GM12878 (cell line): ENCODE results near the gene STARD5. TPM values are rescaled to one million over a fixed set of nuclear protein-coding genes. Genes with fewer than 3 reads are reported as not detected.

ENCODE experiments used
- ATAC-seq: fragments of 200-7000 bp; cut with Tn5 transposase; 3 replicates; pipeline ENCODE4 v1.9.1; 2020; ENCODE audit warnings: mild to moderate bottlenecking, moderate library complexity
- BruUV-seq: library from RNA; stranded (reverse); fragments of 400-500 nt; replicated peaks from 2 replicates; lab custom pipeline; 2021; lab: Mats Ljungman, UMichigan
- CTCF ChIA-PET: fragments of 300-600 bp; sonication (Branson Sonifier 250); formaldehyde crosslinking; extraction: SDS; loops from one replicate; lab custom pipeline; 2021; ENCODE audit warnings: inconsistent platforms; lab: Yijun Ruan, JAX
- POLR2A ChIA-PET: fragments of 350-600 bp; formaldehyde crosslinking; extraction: SDS; loops from one replicate; lab custom pipeline; 2021; ENCODE audit warnings: inconsistent platforms; lab: Charles Lee
- RAD21 ChIA-PET: fragments of 300-600 bp; sonication (Branson Sonifier 250); formaldehyde crosslinking; loops from one replicate; lab custom pipeline; 2023; ENCODE audit warnings: antibody characterized with exemption; ENCODE audit not compliant: unreplicated experiment; lab: Charles Lee
- SMC1A ChIA-PET: fragments of 300-600 bp; sonication (Branson Sonifier 250); formaldehyde crosslinking; loops from one replicate; lab custom pipeline; 2023; ENCODE audit not compliant: unreplicated experiment, uncharacterized antibody; lab: Charles Lee
- DNase-seq: peaks from one replicate; pipeline ENCODE4 v3.0.0-alpha.2; 2011; ENCODE audit warnings: low read depth, low spot score
- FAIRE-seq: peaks from 3 replicates; lab custom pipeline; 2011; peaks lifted over from hg19 to GRCh38; lab: Jason Lieb, UNC
- H2AFZ ChIP-seq: 2 replicates; pipeline ENCODE4 v1.6.0; 2011; ENCODE audit warnings: low read depth, low read length, control low read depth; ENCODE audit not compliant: control insufficient read depth
- H3K27ac ChIP-seq: 2 replicates; pipeline ENCODE4 v1.5.1; 2011; ENCODE audit warnings: control low read depth; ENCODE audit not compliant: control insufficient read depth, insufficient read depth
- H3K27me3 ChIP-seq, 2 experiments: replicated peaks in 1 of 2; 2 replicates each; pipeline versions ENCODE4 v1.6.0 to v1.6.1; 2011; ENCODE audit warnings: low read length in 1 of 2; ENCODE audit not compliant: control insufficient read depth in 2 of 2, insufficient read depth in 2 of 2
- H3K36me3 ChIP-seq, 2 experiments: 2 replicates each; pipeline ENCODE4 v1.5.1; 2011; ENCODE audit warnings: low read length in 1 of 2; ENCODE audit not compliant: control insufficient read depth in 2 of 2, insufficient read depth in 2 of 2
- H3K4me1 ChIP-seq: 2 replicates; pipeline ENCODE4 v1.6.1; 2011; ENCODE audit warnings: mild to moderate bottlenecking, low read length, moderate library complexity, mixed read lengths; ENCODE audit not compliant: control insufficient read depth, insufficient read depth
- H3K4me2 ChIP-seq: 2 replicates; pipeline ENCODE4 v1.6.0; 2011; ENCODE audit warnings: control low read depth; ENCODE audit not compliant: control insufficient read depth, insufficient read depth
- H3K4me3 ChIP-seq: fragments of 200-600 bp; sonication (generic); 2 replicates; pipeline ENCODE4 v1.5.1; 2016
- H3K79me2 ChIP-seq: 2 replicates; pipeline ENCODE4 v1.6.0; 2011; ENCODE audit warnings: low read length; ENCODE audit not compliant: control insufficient read depth, insufficient read depth
- H3K9ac ChIP-seq: 2 replicates; pipeline ENCODE4 v1.8.0; 2011; ENCODE audit warnings: low read length, control low read depth, mixed read lengths; ENCODE audit not compliant: control insufficient read depth, insufficient read depth
- H3K9me3 ChIP-seq: replicated peaks from 3 replicates; pipeline ENCODE4 v1.5.1; 2011; ENCODE audit warnings: mild to moderate bottlenecking, low read length; ENCODE audit not compliant: control insufficient read depth, insufficient read depth
- H4K20me1 ChIP-seq: 2 replicates; pipeline ENCODE4 v1.6.0; 2011; ENCODE audit not compliant: control insufficient read depth, insufficient read depth
- ESRRA ChIP-seq: IDR thresholded peaks from 2 replicates; pipeline ENCODE4 v1.6.1; 2012; ENCODE audit warnings: mild to moderate bottlenecking, low read length, improper control_type of control experiment
- GATAD2B ChIP-seq: fragments of 450-650 bp; conservative IDR thresholded peaks from 2 replicates; pipeline ENCODE4 v1.6.1; 2017; ENCODE audit warnings: low read depth, mild to moderate bottlenecking, moderate library complexity
- HCFC1 ChIP-seq: fragments of 150-350 bp; IDR thresholded peaks from 2 replicates; pipeline ENCODE4 v1.6.1; 2014; ENCODE audit warnings: low read length
- RAD51 ChIP-seq: fragments of 450-650 bp; IDR thresholded peaks from 2 replicates; pipeline ENCODE4 v1.6.1; 2016; ENCODE audit warnings: moderate library complexity, mild to moderate bottlenecking, inconsistent platforms
- RUNX3 ChIP-seq: IDR thresholded peaks from 2 replicates; pipeline ENCODE4 v1.6.1; 2012; ENCODE audit warnings: low read length, inconsistent platforms
- TCF7 ChIP-seq: IDR thresholded peaks from 2 replicates; pipeline ENCODE4 v1.6.1; 2014; ENCODE audit warnings: antibody characterized with exemption, borderline replicate concordance
- WGBS: methylation state at CpG from one replicate; pipeline ENCODE4 v1.1.6; 2016; ENCODE audit warnings: low lambda C conversion rate; ENCODE audit not compliant: insufficient replicate concordance, insufficient coverage; ENCODE audit errors: missing lambda C conversion rate; 5-methylcytosine and 5-hydroxymethylcytosine counted together
- in situ Hi-C: fragments of 300-500 bp; cut with MboI; formaldehyde crosslinking; loops from 9 replicates; pipeline ENCODE4 v1.14.3; 2018; ENCODE audit warnings: mixed read lengths
- intact Hi-C: fragments of 100-400 bp; cut with micrococcal nuclease; formaldehyde crosslinking; loops from one replicate; pipeline ENCODE4 v1.14.2; 2022; ENCODE audit not compliant: unreplicated experiment
- polyA plus RNA-seq, 11 experiments: library from polyadenylated mRNA; depleted of rRNA in 4 of 11; unstranded in 6 of 11; stranded (reverse) in 5 of 11; fragments of >200 nt; fragmentation: Nextera tagmentation in 4 of 11; fragmentation: Illumina TruSeq in 1 of 11; extraction: Ambion mirVana in 4 of 11; extraction: Trizol in 1 of 11; gene quantifications; 1 replicate in 1 of 11; 2 replicates in 10 of 11; pipeline versions ENCODE4 v1.2.1 to v1.2.3, GENCODE V29; 2011 to 2016; ENCODE audit warnings: inconsistent platforms in 2 of 11, missing spikeins in 2 of 11, low read depth in 1 of 11
- total RNA-seq, 4 experiments: library from RNA; depleted of rRNA in 3 of 4; stranded (reverse); fragments of >200 nt in 3 of 4; fragmentation: Illumina TruSeq in 1 of 4; extraction: Trizol in 1 of 4; gene quantifications; 2 replicates each; pipeline versions ENCODE4 v1.2.1 to v1.2.3, GENCODE V29; 2013 to 2021
- TF ChIP-seq, protein P1 (sequence below): IDR thresholded peaks from 2 replicates; pipeline ENCODE4 v1.6.1; 2011; ENCODE audit warnings: mild to moderate bottlenecking, low read depth, low read length, moderate library complexity; ENCODE audit not compliant: insufficient replicate concordance
- TF ChIP-seq, protein P2 (sequence below): fragments of 450-650 bp; formaldehyde crosslinking; IDR thresholded peaks from 2 replicates; pipeline ENCODE4 v1.4.0; 2020; ENCODE audit warnings: mild to moderate bottlenecking, moderate library complexity
- TF ChIP-seq, protein P3 (sequence below): IDR thresholded peaks from 2 replicates; pipeline ENCODE4 v1.6.1; 2012; ENCODE audit warnings: improper control_type of control experiment, low read depth, low read length; ENCODE audit not compliant: insufficient replicate concordance
- TF ChIP-seq, protein P4 (sequence below), 3 experiments: IDR thresholded peaks in 2 of 3; conservative IDR thresholded peaks in 1 of 3; 2 replicates each; pipeline ENCODE4 v1.5.1; 2011; ENCODE audit warnings: low read depth in 3 of 3, low read length in 3 of 3, mild to moderate bottlenecking in 3 of 3, control low read depth in 2 of 3, moderate library complexity in 2 of 3, inconsistent platforms in 1 of 3, mixed read lengths in 1 of 3; ENCODE audit not compliant: control insufficient read depth in 2 of 3, insufficient read depth in 1 of 3; ENCODE audit errors: extremely low read depth in 1 of 3

STARD5 gene
- total and polyA plus RNA-seq, 10 of the 15 experiments (the other 5 are each of a cell fraction or from before 2014, with no cell fraction given) = 2.3 to 9.4 (median 4.7) TPM

DNA sequence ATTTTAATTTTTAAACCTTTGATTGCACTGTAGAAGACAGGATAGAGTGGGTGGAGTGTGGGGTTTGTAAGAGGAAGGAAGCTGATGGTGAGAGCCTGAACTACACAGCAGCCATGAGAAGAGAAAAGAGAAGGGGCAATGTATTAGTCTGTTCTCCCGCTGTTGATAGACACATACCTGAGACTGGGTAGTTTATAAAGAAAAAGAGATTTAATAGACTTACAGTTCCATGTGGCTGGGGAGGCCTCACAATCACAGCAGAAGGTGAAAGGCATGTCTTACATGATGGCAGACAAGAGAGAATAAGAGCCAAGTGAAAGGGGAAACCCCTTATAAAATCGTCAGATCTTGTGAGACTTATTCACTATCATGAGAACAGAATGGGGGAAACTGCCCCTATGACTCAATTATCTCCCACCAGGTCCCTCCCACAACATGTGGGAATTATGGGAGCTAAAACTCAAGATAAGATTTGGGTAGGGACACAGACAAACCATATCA lies 37.3 kb downstream of the STARD5 start:
- ChIA-PET RAD21 (interaction anchor here (1.1 to 2.5 kb wide), 9 partner anchors 9 to 25 kb away, joined by 3 to 13 read pairs (median 4); no protein-coding TSS in a partner anchor), POLR2A (interaction anchor here (1.0 to 3.0 kb wide), 5 partner anchors 11 to 23 kb away, joined by 4 to 26 read pairs (median 4); no protein-coding TSS in a partner anchor), SMC1A (interaction anchor here (1.0 to 3.0 kb wide), 10 partner anchors 8 to 48 kb away, joined by 3 to 24 read pairs (median 4); no protein-coding TSS in a partner anchor), CTCF (interaction anchor here (0.9 to 2.5 kb wide), 11 partner anchors 8 to 287 kb away, joined by 3 to 14 read pairs (median 4); no protein-coding TSS in a partner anchor)
- WGBS = 12% methylated on average over 2 of the region's 2 CpGs
- H2AFZ ChIP-seq = peak overlapping the region; percentile 28; the same call in 1 of the 2 replicates
- BruUV-seq = no TSS peak
- H3K4me1 ChIP-seq = peaks cover 38% of the 10 kb centered on the region
- no peak overlapping the region for H3K9ac ChIP-seq
- no peak overlapping the region for H3K4me3 ChIP-seq
- H3K9me3 ChIP-seq = no peaks in the 10 kb centered on the region; the same call in 2 of the 3 replicates
- DNase-seq (no peak), ATAC-seq (peak; percentile 33), FAIRE-seq (no peak)
- H3K4me2 ChIP-seq = peak overlapping the region; percentile 33; the same call in 1 of the 2 replicates
- no peaks in the 10 kb centered on the region for H4K20me1 ChIP-seq
- H3K27me3 ChIP-seq = no peaks in the 10 kb centered on the region
- intact Hi-C loops (no loop called here), in situ Hi-C loops (loop anchor here (10.0 to 25.0 kb wide), 3 partner anchors 758 to 1926 kb away; partner anchors contain the start of genes HDGFL3 and MEX3B)
- no peaks in the 10 kb centered on the region for H3K36me3 ChIP-seq
- peak overlapping the region; percentile 29; the same call in 1 of the 2 replicates for H3K27ac ChIP-seq
- H3K79me2 ChIP-seq = no peaks in the 10 kb centered on the region
- TF ChIP-seq HCFC1 = no peak
- no peak for TF ChIP-seq ESRRA
- no peak for TF ChIP-seq TCF7
- TF ChIP-seq, protein P1, sequence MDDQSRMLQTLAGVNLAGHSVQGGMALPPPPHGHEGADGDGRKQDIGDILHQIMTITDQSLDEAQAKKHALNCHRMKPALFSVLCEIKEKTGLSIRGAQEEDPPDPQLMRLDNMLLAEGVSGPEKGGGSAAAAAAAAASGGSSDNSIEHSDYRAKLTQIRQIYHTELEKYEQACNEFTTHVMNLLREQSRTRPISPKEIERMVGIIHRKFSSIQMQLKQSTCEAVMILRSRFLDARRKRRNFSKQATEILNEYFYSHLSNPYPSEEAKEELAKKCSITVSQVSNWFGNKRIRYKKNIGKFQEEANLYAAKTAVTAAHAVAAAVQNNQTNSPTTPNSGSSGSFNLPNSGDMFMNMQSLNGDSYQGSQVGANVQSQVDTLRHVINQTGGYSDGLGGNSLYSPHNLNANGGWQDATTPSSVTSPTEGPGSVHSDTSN = no peak
- TF ChIP-seq RUNX3 = no peak; the same call in none of the 2 replicates
- TF ChIP-seq, protein P2, sequence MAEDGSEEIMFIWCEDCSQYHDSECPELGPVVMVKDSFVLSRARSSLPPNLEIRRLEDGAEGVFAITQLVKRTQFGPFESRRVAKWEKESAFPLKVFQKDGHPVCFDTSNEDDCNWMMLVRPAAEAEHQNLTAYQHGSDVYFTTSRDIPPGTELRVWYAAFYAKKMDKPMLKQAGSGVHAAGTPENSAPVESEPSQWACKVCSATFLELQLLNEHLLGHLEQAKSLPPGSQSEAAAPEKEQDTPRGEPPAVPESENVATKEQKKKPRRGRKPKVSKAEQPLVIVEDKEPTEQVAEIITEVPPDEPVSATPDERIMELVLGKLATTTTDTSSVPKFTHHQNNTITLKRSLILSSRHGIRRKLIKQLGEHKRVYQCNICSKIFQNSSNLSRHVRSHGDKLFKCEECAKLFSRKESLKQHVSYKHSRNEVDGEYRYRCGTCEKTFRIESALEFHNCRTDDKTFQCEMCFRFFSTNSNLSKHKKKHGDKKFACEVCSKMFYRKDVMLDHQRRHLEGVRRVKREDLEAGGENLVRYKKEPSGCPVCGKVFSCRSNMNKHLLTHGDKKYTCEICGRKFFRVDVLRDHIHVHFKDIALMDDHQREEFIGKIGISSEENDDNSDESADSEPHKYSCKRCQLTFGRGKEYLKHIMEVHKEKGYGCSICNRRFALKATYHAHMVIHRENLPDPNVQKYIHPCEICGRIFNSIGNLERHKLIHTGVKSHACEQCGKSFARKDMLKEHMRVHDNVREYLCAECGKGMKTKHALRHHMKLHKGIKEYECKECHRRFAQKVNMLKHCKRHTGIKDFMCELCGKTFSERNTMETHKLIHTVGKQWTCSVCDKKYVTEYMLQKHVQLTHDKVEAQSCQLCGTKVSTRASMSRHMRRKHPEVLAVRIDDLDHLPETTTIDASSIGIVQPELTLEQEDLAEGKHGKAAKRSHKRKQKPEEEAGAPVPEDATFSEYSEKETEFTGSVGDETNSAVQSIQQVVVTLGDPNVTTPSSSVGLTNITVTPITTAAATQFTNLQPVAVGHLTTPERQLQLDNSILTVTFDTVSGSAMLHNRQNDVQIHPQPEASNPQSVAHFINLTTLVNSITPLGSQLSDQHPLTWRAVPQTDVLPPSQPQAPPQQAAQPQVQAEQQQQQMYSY (CRISPR knock-in tag) = no peak
- no peak for TF ChIP-seq RAD51
- TF ChIP-seq GATAD2B = no peak
- TF ChIP-seq, protein P3, sequence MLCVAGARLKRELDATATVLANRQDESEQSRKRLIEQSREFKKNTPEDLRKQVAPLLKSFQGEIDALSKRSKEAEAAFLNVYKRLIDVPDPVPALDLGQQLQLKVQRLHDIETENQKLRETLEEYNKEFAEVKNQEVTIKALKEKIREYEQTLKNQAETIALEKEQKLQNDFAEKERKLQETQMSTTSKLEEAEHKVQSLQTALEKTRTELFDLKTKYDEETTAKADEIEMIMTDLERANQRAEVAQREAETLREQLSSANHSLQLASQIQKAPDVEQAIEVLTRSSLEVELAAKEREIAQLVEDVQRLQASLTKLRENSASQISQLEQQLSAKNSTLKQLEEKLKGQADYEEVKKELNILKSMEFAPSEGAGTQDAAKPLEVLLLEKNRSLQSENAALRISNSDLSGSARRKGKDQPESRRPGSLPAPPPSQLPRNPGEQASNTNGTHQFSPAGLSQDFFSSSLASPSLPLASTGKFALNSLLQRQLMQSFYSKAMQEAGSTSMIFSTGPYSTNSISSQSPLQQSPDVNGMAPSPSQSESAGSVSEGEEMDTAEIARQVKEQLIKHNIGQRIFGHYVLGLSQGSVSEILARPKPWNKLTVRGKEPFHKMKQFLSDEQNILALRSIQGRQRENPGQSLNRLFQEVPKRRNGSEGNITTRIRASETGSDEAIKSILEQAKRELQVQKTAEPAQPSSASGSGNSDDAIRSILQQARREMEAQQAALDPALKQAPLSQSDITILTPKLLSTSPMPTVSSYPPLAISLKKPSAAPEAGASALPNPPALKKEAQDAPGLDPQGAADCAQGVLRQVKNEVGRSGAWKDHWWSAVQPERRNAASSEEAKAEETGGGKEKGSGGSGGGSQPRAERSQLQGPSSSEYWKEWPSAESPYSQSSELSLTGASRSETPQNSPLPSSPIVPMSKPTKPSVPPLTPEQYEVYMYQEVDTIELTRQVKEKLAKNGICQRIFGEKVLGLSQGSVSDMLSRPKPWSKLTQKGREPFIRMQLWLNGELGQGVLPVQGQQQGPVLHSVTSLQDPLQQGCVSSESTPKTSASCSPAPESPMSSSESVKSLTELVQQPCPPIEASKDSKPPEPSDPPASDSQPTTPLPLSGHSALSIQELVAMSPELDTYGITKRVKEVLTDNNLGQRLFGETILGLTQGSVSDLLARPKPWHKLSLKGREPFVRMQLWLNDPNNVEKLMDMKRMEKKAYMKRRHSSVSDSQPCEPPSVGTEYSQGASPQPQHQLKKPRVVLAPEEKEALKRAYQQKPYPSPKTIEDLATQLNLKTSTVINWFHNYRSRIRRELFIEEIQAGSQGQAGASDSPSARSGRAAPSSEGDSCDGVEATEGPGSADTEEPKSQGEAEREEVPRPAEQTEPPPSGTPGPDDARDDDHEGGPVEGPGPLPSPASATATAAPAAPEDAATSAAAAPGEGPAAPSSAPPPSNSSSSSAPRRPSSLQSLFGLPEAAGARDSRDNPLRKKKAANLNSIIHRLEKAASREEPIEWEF = no peak
- TF ChIP-seq, protein P4, sequence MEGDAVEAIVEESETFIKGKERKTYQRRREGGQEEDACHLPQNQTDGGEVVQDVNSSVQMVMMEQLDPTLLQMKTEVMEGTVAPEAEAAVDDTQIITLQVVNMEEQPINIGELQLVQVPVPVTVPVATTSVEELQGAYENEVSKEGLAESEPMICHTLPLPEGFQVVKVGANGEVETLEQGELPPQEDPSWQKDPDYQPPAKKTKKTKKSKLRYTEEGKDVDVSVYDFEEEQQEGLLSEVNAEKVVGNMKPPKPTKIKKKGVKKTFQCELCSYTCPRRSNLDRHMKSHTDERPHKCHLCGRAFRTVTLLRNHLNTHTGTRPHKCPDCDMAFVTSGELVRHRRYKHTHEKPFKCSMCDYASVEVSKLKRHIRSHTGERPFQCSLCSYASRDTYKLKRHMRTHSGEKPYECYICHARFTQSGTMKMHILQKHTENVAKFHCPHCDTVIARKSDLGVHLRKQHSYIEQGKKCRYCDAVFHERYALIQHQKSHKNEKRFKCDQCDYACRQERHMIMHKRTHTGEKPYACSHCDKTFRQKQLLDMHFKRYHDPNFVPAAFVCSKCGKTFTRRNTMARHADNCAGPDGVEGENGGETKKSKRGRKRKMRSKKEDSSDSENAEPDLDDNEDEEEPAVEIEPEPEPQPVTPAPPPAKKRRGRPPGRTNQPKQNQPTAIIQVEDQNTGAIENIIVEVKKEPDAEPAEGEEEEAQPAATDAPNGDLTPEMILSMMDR (IDR thresholded peaks at IDR 0.05 in 2 of 3, conservative IDR thresholded peaks at IDR 0.05 in 1 of 3; ENCODE audit: control insufficient read depth in 2 of 3, extremely low read depth in 1 of 3, insufficient read depth in 1 of 3, low read depth in 3 of 3, low read length in 3 of 3) = no peak
